VCaP (cell line): ENCODE results near the gene CRKL.

Source experiments
- H3K27ac ChIP-seq: fragments of 450-650 bp; 2 replicates; pipeline ENCODE4 v1.5.1; 2017
- TF ChIP-seq, protein P1 (sequence below): fragments of 450-650 bp; conservative IDR thresholded peaks from 2 replicates; pipeline ENCODE4 v1.5.1; 2017; ENCODE audit warnings: mild to moderate bottlenecking, moderate library complexity

CRKL gene

GRCh38 chr22:20992056-20992442 lies 74.8 kb downstream of the CRKL start:
- H3K27ac ChIP-seq, result no peak overlapping the region

GRCh38 chr22:20992456-20993303 lies 75.5 kb downstream of the CRKL start:
- TF ChIP-seq, protein P1, sequence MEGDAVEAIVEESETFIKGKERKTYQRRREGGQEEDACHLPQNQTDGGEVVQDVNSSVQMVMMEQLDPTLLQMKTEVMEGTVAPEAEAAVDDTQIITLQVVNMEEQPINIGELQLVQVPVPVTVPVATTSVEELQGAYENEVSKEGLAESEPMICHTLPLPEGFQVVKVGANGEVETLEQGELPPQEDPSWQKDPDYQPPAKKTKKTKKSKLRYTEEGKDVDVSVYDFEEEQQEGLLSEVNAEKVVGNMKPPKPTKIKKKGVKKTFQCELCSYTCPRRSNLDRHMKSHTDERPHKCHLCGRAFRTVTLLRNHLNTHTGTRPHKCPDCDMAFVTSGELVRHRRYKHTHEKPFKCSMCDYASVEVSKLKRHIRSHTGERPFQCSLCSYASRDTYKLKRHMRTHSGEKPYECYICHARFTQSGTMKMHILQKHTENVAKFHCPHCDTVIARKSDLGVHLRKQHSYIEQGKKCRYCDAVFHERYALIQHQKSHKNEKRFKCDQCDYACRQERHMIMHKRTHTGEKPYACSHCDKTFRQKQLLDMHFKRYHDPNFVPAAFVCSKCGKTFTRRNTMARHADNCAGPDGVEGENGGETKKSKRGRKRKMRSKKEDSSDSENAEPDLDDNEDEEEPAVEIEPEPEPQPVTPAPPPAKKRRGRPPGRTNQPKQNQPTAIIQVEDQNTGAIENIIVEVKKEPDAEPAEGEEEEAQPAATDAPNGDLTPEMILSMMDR, result no peak
- no peak overlapping the region for H3K27ac ChIP-seq

More at GRCh38 chr22:20992056-20992442, 74.8 kb downstream of the CRKL start:
- TF ChIP-seq, protein P1, result no peak

DNA sequence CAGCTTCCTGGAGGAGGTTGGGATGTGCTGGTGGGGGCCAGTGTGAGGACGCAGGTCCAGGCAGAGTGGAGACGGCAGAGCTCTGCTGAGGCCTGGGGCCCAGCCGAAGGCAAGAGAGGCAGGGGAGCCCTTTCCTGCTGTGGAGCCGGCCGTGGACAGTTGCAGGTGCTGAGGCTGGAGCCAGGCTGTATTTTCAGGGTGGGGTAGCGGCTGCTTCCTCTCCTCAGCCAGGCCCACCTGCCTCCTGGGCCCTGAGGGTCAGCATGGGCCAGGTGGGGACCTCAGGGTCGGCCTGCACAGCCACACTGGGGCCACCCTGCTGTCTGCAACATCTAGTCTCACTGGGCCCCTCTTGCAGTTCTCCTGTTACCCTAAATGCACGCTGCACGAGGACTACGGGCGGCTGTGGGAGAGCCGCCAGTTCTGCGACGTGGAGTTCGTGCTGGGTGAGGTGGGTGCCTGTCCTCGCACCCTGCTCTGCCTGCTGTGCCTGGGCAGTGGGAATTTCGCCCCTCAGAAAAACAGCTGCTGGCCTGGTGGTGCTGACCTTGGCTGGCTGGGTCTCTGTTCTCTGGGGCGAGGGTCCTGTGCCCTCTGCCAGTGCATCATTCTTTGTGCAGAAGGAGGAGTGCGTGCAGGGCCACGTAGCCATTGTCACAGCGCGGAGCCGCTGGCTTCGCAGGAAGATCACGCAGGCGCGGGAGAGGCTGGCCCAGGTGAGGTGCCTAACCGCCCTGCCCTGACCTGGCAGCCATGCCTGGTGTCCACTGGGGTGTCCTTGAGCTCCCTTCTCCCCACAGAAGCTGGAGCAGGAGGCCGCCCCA lies 76.3 kb downstream of the CRKL start:
- TF ChIP-seq, protein P1, result no peak
- H3K27ac ChIP-seq, result no peak overlapping the region

DNA sequence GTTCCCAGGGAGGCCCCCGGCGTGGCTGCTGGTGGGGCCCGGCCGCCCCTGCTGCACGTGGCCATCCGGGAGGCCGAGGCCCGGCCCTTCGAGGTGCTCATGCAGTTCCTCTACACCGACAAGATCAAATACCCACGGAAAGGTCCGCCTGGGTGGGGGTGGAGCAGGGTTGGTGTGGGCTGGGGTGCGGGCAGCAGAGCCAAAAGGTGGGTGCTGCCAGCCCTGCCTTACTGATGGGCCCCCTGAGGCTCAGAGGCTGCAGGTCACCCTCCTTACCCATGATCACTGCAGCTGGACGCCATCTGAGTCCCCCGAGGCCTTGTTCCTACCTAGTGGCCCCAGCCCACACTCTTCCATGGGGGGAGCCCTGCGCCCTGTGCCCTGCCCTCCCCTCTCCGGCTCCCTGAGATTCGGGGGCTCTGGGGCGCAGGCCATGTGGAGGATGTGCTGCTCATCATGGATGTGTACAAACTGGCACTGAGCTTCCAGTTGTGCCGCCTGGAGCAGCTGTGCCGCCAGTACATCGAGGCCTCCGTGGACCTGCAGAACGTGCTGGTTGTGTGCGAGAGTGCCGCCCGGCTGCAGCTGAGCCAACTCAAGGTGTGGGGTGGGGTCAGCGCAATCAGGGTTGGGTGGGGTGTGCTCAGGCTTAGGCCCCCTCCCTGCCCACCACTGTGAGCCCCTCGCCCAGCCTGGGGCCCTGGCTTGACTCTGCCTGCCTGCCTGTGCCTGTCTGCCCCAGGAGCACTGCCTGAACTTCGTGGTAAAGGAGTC lies 77.1 kb downstream of the CRKL start:
- TF ChIP-seq, protein P1, result no peak
- H3K27ac ChIP-seq, result no peak overlapping the region

DNA sequence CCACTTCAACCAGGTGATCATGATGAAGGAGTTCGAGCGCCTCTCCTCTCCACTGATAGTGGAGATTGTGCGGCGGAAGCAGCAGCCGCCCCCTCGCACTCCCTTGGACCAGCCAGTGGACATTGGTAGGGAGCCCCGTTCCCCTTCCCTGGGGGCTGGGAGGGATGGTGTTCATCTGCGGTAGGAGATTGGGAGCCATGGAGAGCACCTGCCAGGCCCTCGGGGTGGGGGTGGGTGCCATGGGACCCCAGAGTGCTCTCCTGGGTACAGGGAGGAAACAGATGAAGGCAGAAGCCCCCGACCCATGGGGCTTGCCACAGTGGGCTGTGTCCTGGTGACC lies 77.7 kb downstream of the CRKL start:
- TF ChIP-seq, protein P1, result no peak
- H3K27ac ChIP-seq, result no peak overlapping the region

DNA sequence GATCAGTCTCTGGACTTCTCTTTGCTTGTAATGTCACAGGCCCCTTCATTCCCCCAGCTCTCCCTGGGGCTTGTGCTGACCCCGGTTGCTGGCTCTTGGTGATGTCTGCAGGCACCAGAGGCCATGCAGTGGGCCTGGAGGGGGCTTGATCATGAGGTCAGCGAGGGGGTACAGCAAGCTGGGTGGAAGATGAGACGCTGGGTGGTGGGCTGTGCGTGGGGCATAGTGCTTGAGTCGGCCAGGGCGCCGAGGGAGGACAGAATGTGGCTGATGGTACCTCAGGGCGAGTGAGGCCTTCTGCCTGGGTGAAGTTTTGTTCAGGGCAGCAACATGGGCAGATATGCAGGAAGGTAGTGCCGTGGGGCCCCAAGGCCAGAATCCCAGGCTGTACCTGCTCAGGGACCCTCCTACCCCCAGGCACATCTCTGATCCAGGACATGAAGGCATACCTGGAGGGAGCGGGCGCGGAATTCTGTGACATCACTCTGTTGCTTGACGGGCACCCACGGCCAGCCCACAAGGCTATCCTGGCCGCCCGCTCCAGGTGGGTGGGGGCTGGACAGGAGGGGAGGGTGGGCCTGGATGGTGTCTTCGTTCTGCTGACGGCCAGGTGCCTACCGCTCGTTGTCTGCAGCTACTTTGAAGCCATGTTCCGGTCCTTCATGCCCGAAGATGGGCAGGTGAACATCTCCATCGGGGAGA lies 78.3 kb downstream of the CRKL start:
- H3K27ac ChIP-seq, result no peak overlapping the region
- TF ChIP-seq, protein P1, result no peak
